ENCODE measurements around the gene WDR6. TPM values are rescaled to one million over a fixed set of nuclear protein-coding genes. Genes with fewer than 3 reads are reported as not detected.

WDR6 gene
- total and polyA plus RNA-seq, 9 of the 15 experiments (the other 6 are each of a cell fraction or from before 2014, with no cell fraction given): 8.9 to 90.6 (median 44.7) TPM

DNA sequence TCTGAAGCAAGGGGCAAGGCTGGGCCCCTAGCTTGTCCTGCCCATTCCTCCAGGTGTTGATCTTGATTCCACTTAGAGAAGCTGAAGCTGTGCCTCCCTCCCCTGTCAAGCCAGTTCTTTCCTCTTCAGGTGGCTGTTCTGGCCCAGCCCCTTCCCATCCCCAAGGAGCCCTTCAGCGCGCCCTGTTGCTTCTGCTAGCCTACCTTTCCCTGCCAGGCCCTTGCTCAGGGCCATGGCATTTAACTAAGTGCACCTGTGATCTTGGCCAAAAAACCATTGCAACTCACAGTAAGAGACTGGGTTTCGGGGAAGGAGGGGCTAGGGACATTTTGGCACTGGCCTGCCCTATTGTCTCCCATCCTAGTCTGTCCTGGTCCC, 1.9 kb upstream of the WDR6 start:
- Histone ChIP-seq H3K4me2 (ENCODE audit: insufficient read depth, low read length) (no peak overlapping the region), H3K4me1 (replicated peaks in 1 of 2; ENCODE audit: control insufficient read depth in 2 of 2, insufficient read depth in 2 of 2, low read length in 2 of 2) (peaks cover 19 to 43% of the 10 kb centered on the region in 2 experiments; a peak in 4 of 5 replicates), H4K20me1 (replicated peaks; ENCODE audit: control insufficient read depth, insufficient read depth, low read length) (peaks cover 8% of the 10 kb centered on the region), H3K4me3 (no peak overlapping the region), H2AFZ (ENCODE audit: low read depth, low read length) (no peak overlapping the region; the same call in 1 of the 2 replicates), H3K9me3 (replicated peaks; ENCODE audit: control insufficient read depth, insufficient read depth, low read depth, low read length) (no peaks in the 10 kb centered on the region), H3K79me2 (ENCODE audit: control insufficient read depth, insufficient read depth, low read length) (peaks cover 31% of the 10 kb centered on the region), H3K27me3 (ENCODE audit: control insufficient read depth in 2 of 2, insufficient read depth in 2 of 2, low read length in 2 of 2) (no peaks in the 10 kb centered on the region), H3K9ac (ENCODE audit: insufficient read depth in 1 of 2, low read depth in 2 of 2, low read length in 2 of 2) (peak overlapping the region in 1 of 2 experiments; percentile 99; a peak in 1 of 4 replicates), H3K36me3 (ENCODE audit: control insufficient read depth, insufficient read depth, low read length) (peaks cover 7% of the 10 kb centered on the region; the same call in 2 of the 3 replicates), H3K9me1 (ENCODE audit: control insufficient read depth, insufficient read depth, low read length) (no peaks in the 10 kb centered on the region), H3K27ac (ENCODE audit: extremely low read depth, low read depth, low read length) (no peak overlapping the region; the same call in 2 of the 3 replicates)
- no TSS peak for BruUV-seq (replicated peaks)
- intact Hi-C loops (cut with micrococcal nuclease) (loop anchor here (5.0 kb wide), 1 partner anchor 88 kb away; the partner anchor contains the start of gene ARIH2), in situ Hi-C loops (cut with MboI) (no loop called here)
- TF ChIP-seq ETV1 (tag; conservative IDR thresholded peaks at IDR 0.05; ENCODE audit: low read depth) (no peak), KLF6 (CRISPR knock-in tag; IDR thresholded peaks at IDR 0.05; ENCODE audit: borderline replicate concordance) (no peak), E2F3 (CRISPR knock-in tag; IDR thresholded peaks at IDR 0.05) (no peak), RAD51 (IDR thresholded peaks at IDR 0.05; ENCODE audit: borderline replicate concordance, low read depth) (no peak), ZNF212 (CRISPR knock-in tag; IDR thresholded peaks at IDR 0.05) (no peak), IRF2 (CRISPR knock-in tag; IDR thresholded peaks at IDR 0.05) (no peak), L3MBTL2 (IDR thresholded peaks at IDR 0.05) (no peak)
- TF ChIP-seq, protein P1, sequence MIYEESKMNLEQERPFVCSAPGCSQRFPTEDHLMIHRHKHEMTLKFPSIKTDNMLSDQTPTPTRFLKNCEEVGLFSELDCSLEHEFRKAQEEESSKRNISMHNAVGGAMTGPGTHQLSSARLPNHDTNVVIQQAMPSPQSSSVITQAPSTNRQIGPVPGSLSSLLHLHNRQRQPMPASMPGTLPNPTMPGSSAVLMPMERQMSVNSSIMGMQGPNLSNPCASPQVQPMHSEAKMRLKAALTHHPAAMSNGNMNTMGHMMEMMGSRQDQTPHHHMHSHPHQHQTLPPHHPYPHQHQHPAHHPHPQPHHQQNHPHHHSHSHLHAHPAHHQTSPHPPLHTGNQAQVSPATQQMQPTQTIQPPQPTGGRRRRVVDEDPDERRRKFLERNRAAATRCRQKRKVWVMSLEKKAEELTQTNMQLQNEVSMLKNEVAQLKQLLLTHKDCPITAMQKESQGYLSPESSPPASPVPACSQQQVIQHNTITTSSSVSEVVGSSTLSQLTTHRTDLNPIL (CRISPR knock-in tag; IDR thresholded peaks at IDR 0.05): no peak
- no peak for FAIRE-seq
- CTCF ChIA-PET (ENCODE audit: low intra/inter-chr PET ratio): no interaction called here
- POLR2A ChIA-PET: interaction anchor here (0.6 to 0.7 kb wide), 2 partner anchors 9 to 21 kb away, joined by 3 read pairs; no protein-coding TSS in a partner anchor
- WGBS (ENCODE audit: insufficient coverage, low coverage, missing lambda C conversion rate): 90% methylated on average over 1 of the region's 3 CpGs
- no peak for ATAC-seq
- DNase-seq (ENCODE audit: extremely low read depth in 1 of 4, low spot score in 3 of 4): no peak
